Subcutaneous adipose tissue (tissue), 4 donors: ENCODE results near the gene C17orf67. TPM values are rescaled to one million over a fixed set of nuclear protein-coding genes. Genes with fewer than 3 reads are reported as not detected.

Experiments
- total RNA-seq, 4 donors: library from RNA; depleted of rRNA; stranded (reverse); fragments of >200 nt; gene quantifications; one replicate each; pipeline ENCODE4 v1.1.0, GENCODE V29; 2016
- TF ChIP-seq, protein P1 (sequence below): fragments of 450-650 bp; IDR thresholded peaks from one replicate; pipeline ENCODE4 v1.5.1; 2016; ENCODE audit warnings: low read depth, mild to moderate bottlenecking, control low read depth, antibody characterized with exemption, moderate library complexity

C17orf67 gene
- total RNA-seq, 4 donors from 2014 or later = 0.66 to 1.3 (median 1.2) TPM; not detected in 1

DNA sequence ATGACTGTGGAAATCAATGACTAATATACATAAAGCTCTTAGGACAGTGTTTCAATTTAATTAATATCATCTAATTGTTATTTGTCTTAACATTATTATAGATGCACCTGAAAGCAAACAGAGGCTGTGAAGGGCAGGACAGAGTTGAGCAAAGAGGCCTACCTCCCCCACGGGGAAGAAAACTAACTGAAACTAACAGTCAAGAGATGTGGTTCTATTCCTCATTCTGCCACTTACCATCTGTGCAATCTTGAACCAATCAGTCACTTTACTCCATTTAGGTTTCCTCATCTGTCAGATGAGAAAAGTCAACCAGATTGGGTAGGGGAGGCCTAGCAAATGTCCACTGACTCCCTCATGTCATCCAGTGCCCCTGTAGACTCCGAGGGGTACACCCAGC, 59.1 kb downstream of the C17orf67 start:
- TF ChIP-seq, protein P1, sequence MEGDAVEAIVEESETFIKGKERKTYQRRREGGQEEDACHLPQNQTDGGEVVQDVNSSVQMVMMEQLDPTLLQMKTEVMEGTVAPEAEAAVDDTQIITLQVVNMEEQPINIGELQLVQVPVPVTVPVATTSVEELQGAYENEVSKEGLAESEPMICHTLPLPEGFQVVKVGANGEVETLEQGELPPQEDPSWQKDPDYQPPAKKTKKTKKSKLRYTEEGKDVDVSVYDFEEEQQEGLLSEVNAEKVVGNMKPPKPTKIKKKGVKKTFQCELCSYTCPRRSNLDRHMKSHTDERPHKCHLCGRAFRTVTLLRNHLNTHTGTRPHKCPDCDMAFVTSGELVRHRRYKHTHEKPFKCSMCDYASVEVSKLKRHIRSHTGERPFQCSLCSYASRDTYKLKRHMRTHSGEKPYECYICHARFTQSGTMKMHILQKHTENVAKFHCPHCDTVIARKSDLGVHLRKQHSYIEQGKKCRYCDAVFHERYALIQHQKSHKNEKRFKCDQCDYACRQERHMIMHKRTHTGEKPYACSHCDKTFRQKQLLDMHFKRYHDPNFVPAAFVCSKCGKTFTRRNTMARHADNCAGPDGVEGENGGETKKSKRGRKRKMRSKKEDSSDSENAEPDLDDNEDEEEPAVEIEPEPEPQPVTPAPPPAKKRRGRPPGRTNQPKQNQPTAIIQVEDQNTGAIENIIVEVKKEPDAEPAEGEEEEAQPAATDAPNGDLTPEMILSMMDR = no peak

DNA sequence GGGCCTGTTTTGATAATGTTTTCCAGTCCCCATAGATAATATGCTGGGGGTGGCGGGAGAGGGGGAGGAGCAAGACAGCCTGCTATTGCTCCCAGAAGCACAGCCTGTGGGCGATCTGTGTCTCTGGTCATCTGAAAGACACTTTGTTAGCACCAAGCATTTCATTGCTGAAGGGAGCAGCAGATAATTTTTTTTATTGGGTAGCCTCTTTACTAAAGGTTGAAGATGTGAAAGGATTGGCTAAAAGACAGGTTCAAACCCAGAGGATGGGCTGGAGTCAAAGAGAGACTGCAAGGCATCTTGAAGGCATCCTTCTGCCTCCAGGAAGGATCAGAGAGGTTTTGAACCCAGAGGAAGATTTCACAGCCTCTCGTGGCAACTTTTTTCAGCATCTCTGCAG, 60.6 kb downstream of the C17orf67 start:
- TF ChIP-seq, protein P1 = no peak

DNA sequence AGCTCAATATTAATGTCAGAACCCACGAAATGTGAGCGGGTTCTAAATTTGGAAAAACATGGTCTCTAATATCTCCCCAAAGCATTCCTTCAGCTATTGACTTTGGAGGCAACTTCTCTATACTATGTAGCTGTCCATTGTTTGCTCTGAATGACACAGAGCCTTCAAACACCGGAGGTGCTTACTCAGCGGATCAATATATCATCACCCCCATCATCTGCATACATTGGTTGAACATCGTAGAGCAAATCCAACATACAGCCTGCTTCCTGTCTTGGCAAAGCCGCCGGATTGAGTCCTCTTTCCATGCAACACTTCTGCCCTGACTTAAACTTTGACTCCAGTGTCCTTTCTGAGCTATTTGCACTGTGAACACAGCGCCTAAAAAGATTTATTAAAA, 61.3 kb downstream of the C17orf67 start:
- TF ChIP-seq, protein P1 = no peak

DNA sequence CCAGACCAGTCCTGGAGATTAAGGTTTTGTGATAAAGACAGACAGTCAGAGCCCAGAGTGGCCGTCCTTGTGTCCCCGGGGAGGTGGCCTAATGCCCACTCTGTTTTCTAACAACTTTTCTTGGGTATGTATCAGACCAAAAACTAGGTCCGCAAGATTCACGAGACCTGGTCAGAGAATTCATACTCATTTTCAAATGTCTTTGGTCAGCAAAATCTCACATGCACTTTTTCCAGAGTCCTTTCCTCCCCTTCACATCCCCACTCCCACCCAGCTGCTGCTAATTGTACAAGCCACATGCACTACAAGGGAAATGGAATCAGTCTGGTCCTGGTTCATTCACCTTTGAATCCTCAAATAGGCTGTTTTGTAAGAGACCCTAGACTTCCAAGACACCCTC, 61.7 kb downstream of the C17orf67 start:
- TF ChIP-seq, protein P1 = no peak

DNA sequence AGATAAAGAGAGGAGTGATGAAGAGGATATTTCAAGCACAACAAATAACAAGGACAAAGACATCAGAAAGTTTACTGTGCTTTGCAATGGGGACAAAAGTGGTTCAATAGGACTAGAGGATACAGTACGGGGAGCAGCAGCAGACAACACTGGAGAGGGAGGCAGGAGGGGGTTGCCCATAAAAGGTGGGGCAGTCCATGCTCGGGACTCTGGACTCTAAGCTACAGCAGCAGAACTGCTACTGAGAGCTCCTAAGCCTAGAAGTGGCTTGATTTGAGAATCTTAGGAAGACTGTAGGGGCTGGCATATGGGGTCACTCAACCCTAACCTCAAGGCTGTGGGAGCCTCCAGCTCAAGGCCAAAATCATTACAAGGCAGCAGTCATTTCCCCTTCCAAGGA, 62.2 kb downstream of the C17orf67 start:
- TF ChIP-seq, protein P1 = no peak

DNA sequence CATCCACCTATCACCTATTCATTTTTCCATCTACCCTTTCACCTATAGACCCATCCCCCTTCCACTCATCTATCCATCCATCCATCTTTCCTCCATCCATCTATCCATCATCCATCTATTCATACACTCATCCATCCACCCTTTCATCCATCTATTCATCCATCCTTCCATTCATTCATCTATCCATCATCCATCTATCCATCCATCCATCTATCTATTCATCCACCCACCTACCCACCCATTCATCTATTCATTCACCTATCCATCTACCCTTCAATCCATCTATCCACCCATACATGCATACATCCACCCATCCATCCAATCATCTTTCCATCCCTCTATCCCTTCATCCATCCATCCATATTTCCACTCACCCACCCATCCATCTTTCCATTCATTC, 63.3 kb downstream of the C17orf67 start:
- TF ChIP-seq, protein P1 = no peak

DNA sequence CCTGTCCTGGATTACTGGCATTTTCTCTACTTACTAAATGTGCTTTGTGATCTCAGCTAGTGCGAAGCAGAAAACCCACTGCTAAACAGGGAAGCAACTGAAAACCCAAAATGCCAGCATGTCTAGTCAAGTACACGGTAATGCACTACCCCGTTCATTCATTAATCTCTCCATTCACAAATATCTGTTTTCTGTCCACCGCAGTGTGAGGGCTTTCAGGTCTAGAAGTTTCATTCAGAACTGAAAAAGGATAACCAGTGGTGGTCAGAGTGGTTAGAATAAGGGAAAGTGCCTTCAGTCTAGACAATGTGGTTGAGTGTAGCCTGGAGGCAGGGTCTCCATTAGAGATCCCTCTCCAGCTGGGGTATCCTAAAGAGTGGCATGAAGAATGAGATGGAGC, 68.3 kb downstream of the C17orf67 start:
- TF ChIP-seq, protein P1 = no peak
